NCI-H774 (cell line): ENCODE results near the gene IL4I1.

Experiments used
- DNase-seq: peaks from one replicate; lab custom pipeline; 2025; lab: John Stamatoyannopoulos, UW

The IL4I1 gene

DNA sequence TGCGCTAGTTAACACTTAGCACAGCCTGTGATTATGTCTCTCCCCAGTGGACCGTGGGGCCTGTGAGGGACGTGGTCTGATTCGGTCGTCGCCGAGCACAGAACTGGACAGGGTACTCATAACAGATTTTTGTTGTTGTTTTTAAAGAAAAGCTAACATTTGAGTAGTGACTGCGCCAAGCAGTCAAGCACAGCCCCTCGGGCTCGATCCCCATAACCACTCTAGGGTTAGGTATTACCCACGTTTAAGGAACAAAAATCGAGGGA is 46.5 kb downstream of the IL4I1 start:
- DNase-seq = no peak

DNA sequence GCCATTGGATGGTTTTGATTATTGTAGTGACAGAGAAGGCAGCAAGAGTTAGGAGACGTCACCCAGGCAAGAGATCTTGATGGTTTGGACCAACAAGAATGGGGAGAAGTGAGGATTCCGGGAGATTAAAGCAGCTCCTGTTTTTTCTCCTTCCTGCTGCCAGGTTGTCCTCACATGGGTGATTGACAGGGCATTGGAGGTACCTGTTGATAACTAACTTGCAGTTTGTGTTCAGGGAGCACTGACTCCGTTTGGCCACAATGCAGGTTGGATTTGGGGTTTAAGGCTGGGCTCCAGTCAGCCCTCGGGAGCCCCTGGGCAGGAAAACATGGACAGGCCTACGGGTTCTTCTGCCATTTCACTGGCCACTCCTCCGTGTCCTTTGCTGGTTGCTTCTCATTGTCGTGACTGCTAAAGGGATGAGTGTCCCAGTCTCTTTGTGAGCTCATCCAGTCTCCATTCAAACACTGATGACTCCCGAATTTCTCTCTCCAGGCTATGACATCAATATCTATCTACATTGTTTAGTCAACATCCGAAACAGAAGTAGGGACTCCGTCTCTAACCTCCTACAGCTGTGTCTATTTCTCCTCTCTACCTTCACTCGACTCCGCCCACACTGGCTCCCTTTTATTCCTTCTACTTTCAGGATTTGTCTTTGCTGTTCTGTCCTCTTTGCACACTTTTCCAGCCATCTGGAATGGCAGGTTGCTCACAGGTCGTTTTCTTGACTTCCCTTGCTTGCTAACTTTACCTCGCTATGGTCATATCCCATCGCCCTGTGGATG is 47.1 kb downstream of the IL4I1 start:
- DNase-seq = no peak

DNA sequence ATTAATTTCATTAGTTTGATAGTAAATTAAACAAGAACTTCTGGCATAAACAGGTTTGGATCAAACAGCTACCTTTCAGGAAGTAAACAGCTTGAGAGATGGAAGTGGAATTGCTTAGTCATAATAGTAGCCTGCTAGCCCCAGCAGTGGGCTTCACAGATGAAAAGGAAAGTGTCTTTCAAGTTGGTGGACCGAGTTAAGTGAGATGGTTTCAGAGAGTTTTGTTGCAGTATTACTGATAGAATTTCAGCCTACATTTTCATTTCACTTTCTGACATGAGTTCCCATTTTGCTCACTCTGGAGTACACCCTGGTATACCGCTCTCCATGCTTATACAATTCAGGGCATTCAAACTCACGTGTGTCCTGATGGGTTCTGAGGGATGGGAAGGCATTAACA is 47.7 kb downstream of the IL4I1 start:
- DNase-seq = no peak

GRCh38 chr19:49847731-49848696 is 48.7 kb downstream of the IL4I1 start:
- DNase-seq = no peak

DNA sequence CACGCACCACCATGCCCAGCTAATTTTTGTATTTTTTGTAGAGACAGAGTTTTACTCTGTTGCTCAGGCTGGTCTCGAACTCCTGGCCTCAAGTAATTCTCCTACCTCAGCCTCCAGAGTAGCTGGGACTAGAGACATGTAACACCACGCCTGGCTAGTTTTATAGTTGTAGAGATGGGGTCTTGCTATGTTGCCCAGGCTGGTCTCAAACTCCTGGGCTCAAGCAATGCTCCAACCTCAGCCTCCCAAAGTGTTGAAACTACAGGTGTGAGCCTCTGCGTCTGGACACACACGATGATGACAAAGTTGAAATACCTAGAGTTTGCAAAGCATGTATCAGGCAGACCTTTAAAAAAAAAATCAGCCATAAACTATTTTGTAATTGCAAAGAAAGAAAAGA is 50.3 kb downstream of the IL4I1 start:
- DNase-seq = no peak

DNA sequence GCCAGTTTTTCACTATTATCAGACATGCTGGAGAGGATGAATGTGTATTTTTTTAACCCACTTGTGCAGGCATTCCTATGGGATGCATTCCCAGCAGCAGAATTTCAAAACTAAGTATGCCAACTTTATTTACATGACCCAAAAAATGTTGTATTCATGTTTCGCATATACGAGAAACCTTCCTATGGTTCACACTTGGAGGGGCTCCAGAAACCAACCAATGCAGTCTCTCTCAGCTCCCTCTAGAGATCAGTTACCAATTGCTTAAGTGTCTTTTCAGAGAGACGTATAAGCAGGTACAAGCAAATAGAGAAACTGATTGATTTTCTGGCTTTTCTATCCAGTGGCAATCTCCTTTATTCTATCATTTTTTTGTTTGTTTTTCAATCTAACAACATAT is 51.3 kb downstream of the IL4I1 start:
- no peak for DNase-seq

DNA sequence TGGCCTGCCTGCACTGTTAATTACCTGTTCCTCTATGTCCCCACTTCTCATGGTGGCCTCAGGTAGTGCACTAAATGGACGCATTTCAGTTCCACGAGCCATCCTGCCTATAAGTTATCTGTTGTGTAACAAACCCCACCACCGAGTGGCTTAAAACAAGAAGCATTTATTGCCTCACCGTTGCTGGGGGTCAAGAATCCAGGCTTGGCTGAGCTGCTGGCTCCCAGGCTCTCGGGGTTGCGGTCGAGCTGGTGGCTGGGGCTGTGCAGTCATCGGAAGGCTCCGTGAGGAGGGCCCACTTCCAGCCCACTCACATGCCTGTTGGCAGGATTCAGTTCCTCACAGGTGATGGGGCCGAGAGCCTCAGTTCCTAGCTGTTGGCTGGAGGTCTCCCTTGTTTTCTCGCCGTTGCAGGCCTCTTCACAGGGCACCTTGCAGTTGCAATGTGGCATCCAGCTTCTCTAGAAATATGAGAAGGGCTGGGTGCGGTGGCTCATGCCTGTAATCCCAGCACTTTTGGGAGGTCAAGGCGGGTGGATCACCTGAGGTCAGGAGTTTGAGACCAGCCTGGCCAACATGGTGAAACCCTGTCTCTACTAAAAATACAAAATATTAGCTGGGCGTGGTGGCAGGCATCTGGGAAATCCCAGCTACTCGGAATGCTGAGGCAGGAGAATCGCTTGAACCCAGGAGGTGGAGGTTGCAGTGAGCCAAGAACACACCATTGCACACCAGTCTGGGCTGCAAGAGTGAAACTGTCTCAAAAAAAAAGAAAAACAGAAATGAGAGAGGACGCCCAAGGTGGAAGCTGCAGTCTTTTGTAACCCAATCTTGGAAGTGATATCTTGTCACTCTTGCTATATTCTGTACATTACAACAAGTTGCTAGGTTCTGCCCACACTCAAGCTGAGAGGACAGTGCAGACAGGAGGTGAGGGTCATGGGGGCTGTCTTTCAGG is 52.3 kb downstream of the IL4I1 start:
- DNase-seq = no peak

DNA sequence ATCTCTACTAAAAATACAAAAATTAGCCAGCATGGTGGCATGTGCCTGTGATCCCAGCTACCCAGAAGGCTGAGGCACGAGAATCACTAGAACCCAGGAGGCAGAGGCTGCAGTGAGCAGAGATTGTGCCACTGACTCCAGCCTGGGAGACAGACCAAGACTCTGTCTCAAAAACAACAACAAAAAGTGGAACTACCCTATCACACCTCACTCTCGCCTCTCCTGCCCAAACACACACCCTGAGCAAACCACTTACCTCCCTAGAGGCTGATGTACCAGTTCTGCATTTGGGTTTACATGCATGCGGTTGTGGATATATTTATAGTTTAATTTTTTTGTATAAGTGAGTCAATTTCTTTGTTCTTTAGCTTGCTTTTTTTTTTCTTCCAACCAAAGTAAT is 53.4 kb downstream of the IL4I1 start:
- no peak for DNase-seq

- no peak for DNase-seq
These were observed 55.9 kb downstream of the IL4I1 start for GRCh38 chr19:49840736-49841249.

GRCh38 chr19:49840321-49840720 is 56.4 kb downstream of the IL4I1 start:
- no peak for DNase-seq

GRCh38 chr19:49839713-49840112 is 57.0 kb downstream of the IL4I1 start:
- no peak for DNase-seq
